K562 (cell line): ENCODE data around the gene ITSN1. TPM values are rescaled to one million over a fixed set of nuclear protein-coding genes. Genes with fewer than 3 reads are reported as not detected.

Source experiments
- ADNP ChIP-seq: fragments of 200-800 bp; sonication (Bioruptor generic); IDR thresholded peaks from 2 replicates; pipeline ENCODE4 v1.6.1; 2016; ENCODE audit warnings: missing genetic modification characterization, missing compliant biosample characterization
- C11orf30 ChIP-seq: fragments of 450-650 bp; IDR thresholded peaks from 2 replicates; pipeline ENCODE4 v1.6.1; 2016; ENCODE audit warnings: low read depth, mild to moderate bottlenecking
- CCNT2 ChIP-seq: IDR thresholded peaks from 2 replicates; pipeline ENCODE4 v1.6.1; 2011; ENCODE audit warnings: borderline replicate concordance, low read depth, mild to moderate bottlenecking, moderate library complexity, mixed read lengths, low read length; ENCODE audit not compliant: insufficient read length; ENCODE audit errors: extremely low read depth
- CREB3 ChIP-seq: fragments of 450-650 bp; conservative IDR thresholded peaks from 2 replicates; pipeline ENCODE4 v1.6.1; 2016; ENCODE audit warnings: missing genetic modification characterization, low read depth, mild to moderate bottlenecking, missing compliant biosample characterization, moderate library complexity
- ELF1 ChIP-seq: fragments of 200-800 bp; sonication (Bioruptor generic); IDR thresholded peaks from 2 replicates; pipeline ENCODE4 v1.6.1; 2016; ENCODE audit warnings: missing genetic modification characterization, missing compliant biosample characterization
- FUS ChIP-seq: fragments of 200-400 bp; formaldehyde crosslinking; optimal IDR thresholded peaks from 2 replicates; pipeline ENCODE3; 2017; ENCODE audit warnings: low read depth, low read length
- HLTF ChIP-seq: fragments of 450-650 bp; IDR thresholded peaks from 2 replicates; pipeline ENCODE4 v1.6.1; 2016
- KAT2B ChIP-seq: IDR thresholded peaks from one replicate; pipeline ENCODE4 v1.6.1; 2012; ENCODE audit warnings: low read depth, mild to moderate bottlenecking, control low read depth, inconsistent platforms, low read length, moderate library complexity
- MTA3 ChIP-seq: fragments of 450-650 bp; formaldehyde crosslinking; IDR thresholded peaks from 2 replicates; pipeline ENCODE4 v1.6.1; 2017; ENCODE audit warnings: mild to moderate bottlenecking, borderline replicate concordance
- NCOA1 ChIP-seq: fragments of 450-650 bp; IDR thresholded peaks from 2 replicates; pipeline ENCODE4 v1.6.1; 2016; ENCODE audit warnings: low read depth
- NCOA2 ChIP-seq, 2 experiments: fragments of 450-650 bp; IDR thresholded peaks; 2 replicates each; pipeline ENCODE4 v1.6.1; 2018; ENCODE audit warnings: mild to moderate bottlenecking in 2 of 2, moderate library complexity in 1 of 2; ENCODE audit not compliant: partially characterized antibody in 2 of 2
- NRF1 ChIP-seq, 2 experiments: fragments of 450-650 bp; IDR thresholded peaks in 1 of 2; conservative IDR thresholded peaks in 1 of 2; 2 replicates each; pipeline ENCODE4 v1.6.1; 2014; ENCODE audit warnings: mild to moderate bottlenecking in 2 of 2
- PPARD ChIP-seq: fragments of 250-450 bp; sonication (Bioruptor Pico); IDR thresholded peaks from 2 replicates; pipeline ENCODE4 v1.8.0; 2022; ENCODE audit warnings: inconsistent platforms, mild to moderate bottlenecking, moderate library complexity
- SMAD3 ChIP-seq: fragments of 450-650 bp; formaldehyde crosslinking; conservative IDR thresholded peaks from 2 replicates; pipeline ENCODE4 v1.4.0; 2020; ENCODE audit warnings: mild to moderate bottlenecking
- TCFL5 ChIP-seq: fragments of 250-450 bp; sonication (Bioruptor Pico); conservative IDR thresholded peaks from 2 replicates; pipeline ENCODE4 v1.6.1; 2021; ENCODE audit warnings: mild to moderate bottlenecking, moderate library complexity, matching md5 sums
- TEAD4 ChIP-seq, 2 experiments: sonication (generic) in 1 of 2; formaldehyde crosslinking in 1 of 2; IDR thresholded peaks; 2 replicates each; pipeline versions ENCODE4 v1.6.1 to v1.8.0; 2012 to 2022; ENCODE audit warnings: borderline replicate concordance in 1 of 2, inconsistent platforms in 1 of 2, low read length in 1 of 2, mild to moderate bottlenecking in 1 of 2, missing genetic modification reagents in 1 of 2
- ZBTB9 ChIP-seq: fragments of 450-650 bp; formaldehyde crosslinking; IDR thresholded peaks from 2 replicates; pipeline ENCODE4 v1.4.0; 2020; ENCODE audit warnings: mild to moderate bottlenecking, moderate library complexity
- ZMIZ1 ChIP-seq, 2 experiments: fragments of 150-350 bp in 1 of 2; IDR thresholded peaks; 2 replicates each; pipeline ENCODE4 v1.6.1; 2012 to 2016; ENCODE audit warnings: low read depth in 2 of 2, low read length in 2 of 2, mild to moderate bottlenecking in 1 of 2, moderate library complexity in 1 of 2
- ZNF518B ChIP-seq: fragments of 250-450 bp; sonication (Bioruptor Pico); IDR thresholded peaks from 2 replicates; pipeline ENCODE4 v1.5.0; 2021; ENCODE audit warnings: mild to moderate bottlenecking, moderate library complexity
- polyA plus RNA-seq, 8 experiments: library from polyadenylated mRNA; depleted of rRNA in 4 of 8; stranded (reverse) in 5 of 8; unstranded in 3 of 8; fragments of >200 nt; fragmentation: Nextera tagmentation in 2 of 8; fragmentation: Illumina TruSeq in 1 of 8; extraction: Ambion mirVana in 2 of 8; extraction: Trizol in 1 of 8; gene quantifications; 2 replicates each; pipeline versions ENCODE4 v1.2.1 to v1.2.3, GENCODE V29; 2011 to 2014; ENCODE audit warnings: inconsistent platforms in 1 of 8, missing spikeins in 1 of 8
- total RNA-seq, 7 experiments: library from RNA; depleted of rRNA in 6 of 7; stranded (reverse); fragments of >200 nt in 6 of 7; fragmentation: Illumina TruSeq in 2 of 7; extraction: Trizol in 2 of 7; gene quantifications; 2 replicates each; pipeline versions ENCODE4 v1.2.1 to v1.2.3, GENCODE V29; 2011 to 2021; ENCODE audit warnings: low replicate concordance in 1 of 7

The ITSN1 gene
- total and polyA plus RNA-seq, 9 of the 15 experiments (the other 6 are each of a cell fraction or from before 2014, with no cell fraction given) = 1.1 to 12.6 (median 4.8) TPM

GRCh38 chr21:33761441-33762036, 119.2 kb downstream of the ITSN1 start (continued):
- TF ChIP-seq ZMIZ1 (IDR thresholded peaks at IDR 0.05; ENCODE audit: low read depth in 2 of 2, low read length in 2 of 2) (no peak), C11orf30 (peak; percentile 100), ZNF518B (CRISPR knock-in tag) (no peak), KAT2B (no peak), ELF1 (tag) (peak; percentile 78), ZBTB9 (CRISPR knock-in tag) (no peak), NRF1 (conservative IDR thresholded peaks at IDR 0.05 in 1 of 2, IDR thresholded peaks at IDR 0.05 in 1 of 2) (peak; percentile 51 to 64), SMAD3 (CRISPR knock-in tag) (no peak), FUS (no peak), NCOA2 (IDR thresholded peaks at IDR 0.05; ENCODE audit: partially characterized antibody in 2 of 2) (peak; percentile 24 to 47), TEAD4 (IDR thresholded peaks at IDR 0.05; ENCODE audit: low read length) (peak; percentile 66), TEAD4 (CRISPR knock-in tag; IDR thresholded peaks at IDR 0.05; ENCODE audit: borderline replicate concordance) (no peak), TCFL5 (CRISPR knock-in tag) (no peak), CCNT2 (no peak), CREB3 (tag) (no peak), HLTF (no peak), NCOA1 (peak; percentile 59; the same call in 1 of the 2 replicates), MTA3 (peak; percentile 79; the same call in 1 of the 2 replicates), ADNP (tag) (no peak), PPARD (CRISPR knock-in tag) (no peak)
